Adrenal gland (tissue), 12 donors: ENCODE results near the gene SH3YL1. TPM values are rescaled to one million over a fixed set of nuclear protein-coding genes. Genes with fewer than 3 reads are reported as not detected.

Experiments
- DNase-seq, 7 donors: peaks; one replicate each; pipeline ENCODE4 v3.0.0-alpha.2; 2019 to 2020
- H3K27ac ChIP-seq, 5 donors: fragments of 200-600 bp; sonication (generic) in 4 of 5; 1 replicate in 3 of 5; 2 replicates in 2 of 5; pipeline versions ENCODE4 v1.5.1 to v1.8.0; 2016 to 2020; ENCODE audit warnings: mild to moderate bottlenecking in 1 of 5
- H3K27me3 ChIP-seq: fragments of 200-600 bp; 2 replicates; pipeline ENCODE4 v1.8.0; 2021
- H3K36me3 ChIP-seq, 2 donors: fragments of 200-600 bp; replicated peaks in 1 of 2; 1 replicate in 1 of 2; 2 replicates in 1 of 2; pipeline versions ENCODE4 v1.5.1 to v1.8.0; 2018 to 2022
- H3K4me1 ChIP-seq, 2 donors: fragments of 200-600 bp; replicated peaks in 1 of 2; 1 replicate in 1 of 2; 2 replicates in 1 of 2; pipeline versions ENCODE4 v1.5.1 to v1.8.0; 2018 to 2021
- H3K4me3 ChIP-seq, 4 donors: fragments of 200-600 bp; sonication (generic) in 3 of 4; one replicate each; pipeline ENCODE4 v1.5.1; 2016 to 2018
- H3K9me3 ChIP-seq, 3 donors: fragments of 200-600 bp; sonication (generic) in 1 of 3; replicated peaks in 1 of 3; 1 replicate in 2 of 3; 2 replicates in 1 of 3; pipeline versions ENCODE4 v1.5.1 to v1.8.0; 2016 to 2021
- POLR2A ChIP-seq, 2 donors: fragments of 450-650 bp; IDR thresholded peaks; one replicate each; pipeline ENCODE4 v1.6.1; 2017; ENCODE audit warnings: antibody characterized with exemption in 2 of 2, mild to moderate bottlenecking in 2 of 2, moderate library complexity in 1 of 2
- WGBS, 4 donors: extraction: QIAGEN DNeasy Blood & Tissue Kit in 2 of 4; methylation state at CpG; one replicate each; pipeline versions ENCODE4 v1.1.5 to v1.1.7; 2013 to 2017; 5-methylcytosine and 5-hydroxymethylcytosine counted together
- intact Hi-C, 2 donors: fragments of 100-400 bp; cut with DNase I; formaldehyde crosslinking; loops; one replicate each; pipeline versions ENCODE4 v1.14.1 to v1.15.0; 2022 to 2023
- polyA plus RNA-seq, 3 donors: library from polyadenylated mRNA; stranded (reverse); fragments of 200-250 nt in 2 of 3; fragments of 350-450 nt in 1 of 3; fragmentation: Illumina TruSeq in 1 of 3; extraction: RNeasy Lipid Tissue Mini Kit (QIAGEN cat#74804) in 1 of 3; gene quantifications; one replicate each; pipeline ENCODE4 v1.2.3, GENCODE V29; 2013 to 2014
- total RNA-seq, 9 donors: library from RNA; depleted of rRNA in 4 of 9; stranded (reverse); fragments of >200 nt in 4 of 9; fragments of 120-200 nt in 1 of 9; fragmentation: NEBNext Ultra II Directional in 1 of 9; extraction: Animal tissue kit (Norgen Biotek cat#: 25700) in 1 of 9; gene quantifications; one replicate each; pipeline versions ENCODE4 v1.1.0 to v1.2.4, GENCODE V29; 2013 to 2023
- TF ChIP-seq, protein P1 (sequence below), 6 experiments: fragments of 450-650 bp in 4 of 6; fragments of 200-600 bp in 2 of 6; sonication (generic) in 1 of 6; IDR thresholded peaks; 1 replicate in 5 of 6; 2 replicates in 1 of 6; pipeline versions ENCODE4 v1.5.1 to v1.8.0; 2016 to 2021; ENCODE audit warnings: antibody characterized with exemption in 6 of 6, mild to moderate bottlenecking in 2 of 6, moderate library complexity in 1 of 6
- donor health status: healthy with polysubstance abuse.
- donor health status: Bipolar disorder and iron deficiency.
- donor health status: DM: yes; HTN: yes; CAD: no.
- donor health status: DM: no; HTN: no; CAD: no.
- donor health status: DM: no; HTN: no; CAD: no.
- donor health status: DM: yes; HTN: yes; CAD: no.

Gene SH3YL1
- total and polyA plus RNA-seq, 12 donors, result 43.6 to 108 (median 92.6) TPM

DNA sequence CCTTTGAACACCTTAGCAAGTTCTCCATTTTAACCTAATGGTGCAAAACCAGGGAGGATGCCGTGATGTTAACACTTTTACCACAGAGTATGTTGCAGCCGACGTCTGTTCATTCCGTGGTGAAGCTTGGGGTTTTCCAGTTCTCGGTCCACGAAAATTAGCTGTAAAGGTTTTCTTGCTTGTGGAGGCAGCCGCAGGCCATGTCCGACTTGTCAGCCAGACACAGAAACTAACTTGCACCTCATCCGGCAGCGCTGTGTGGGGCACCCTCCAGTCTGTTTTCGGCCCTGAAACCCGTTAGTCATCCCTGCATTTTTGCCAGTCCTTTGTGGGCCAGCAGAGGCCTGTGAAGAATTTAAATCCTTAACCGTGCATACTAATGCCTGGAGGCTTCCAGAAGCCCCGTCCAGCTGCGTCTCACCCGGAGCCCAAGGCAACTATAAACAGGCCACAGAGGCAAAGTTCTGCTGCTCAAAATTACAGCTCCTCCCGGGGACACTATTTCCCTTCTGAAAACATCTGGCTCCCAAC, 70.6 kb downstream of the SH3YL1 start:
- Histone ChIP-seq H3K4me1 (no peaks in the 10 kb centered on the region), H3K36me3 (no peaks in the 10 kb centered on the region), H3K4me3 (no peak overlapping the region), H3K9me3 (peaks cover 0 to 7% (median 0%) of the 10 kb centered on the region in 3 donors), H3K27me3 (no peaks in the 10 kb centered on the region), H3K27ac (no peak overlapping the region)
- no peak for TF ChIP-seq POLR2A (IDR thresholded peaks at IDR 0.05)
- TF ChIP-seq, protein P1, sequence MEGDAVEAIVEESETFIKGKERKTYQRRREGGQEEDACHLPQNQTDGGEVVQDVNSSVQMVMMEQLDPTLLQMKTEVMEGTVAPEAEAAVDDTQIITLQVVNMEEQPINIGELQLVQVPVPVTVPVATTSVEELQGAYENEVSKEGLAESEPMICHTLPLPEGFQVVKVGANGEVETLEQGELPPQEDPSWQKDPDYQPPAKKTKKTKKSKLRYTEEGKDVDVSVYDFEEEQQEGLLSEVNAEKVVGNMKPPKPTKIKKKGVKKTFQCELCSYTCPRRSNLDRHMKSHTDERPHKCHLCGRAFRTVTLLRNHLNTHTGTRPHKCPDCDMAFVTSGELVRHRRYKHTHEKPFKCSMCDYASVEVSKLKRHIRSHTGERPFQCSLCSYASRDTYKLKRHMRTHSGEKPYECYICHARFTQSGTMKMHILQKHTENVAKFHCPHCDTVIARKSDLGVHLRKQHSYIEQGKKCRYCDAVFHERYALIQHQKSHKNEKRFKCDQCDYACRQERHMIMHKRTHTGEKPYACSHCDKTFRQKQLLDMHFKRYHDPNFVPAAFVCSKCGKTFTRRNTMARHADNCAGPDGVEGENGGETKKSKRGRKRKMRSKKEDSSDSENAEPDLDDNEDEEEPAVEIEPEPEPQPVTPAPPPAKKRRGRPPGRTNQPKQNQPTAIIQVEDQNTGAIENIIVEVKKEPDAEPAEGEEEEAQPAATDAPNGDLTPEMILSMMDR (IDR thresholded peaks at IDR 0.05), result no peak
- no peak for DNase-seq
- 83 to 91% (median 90%) methylated on average over 10 to 17 of the region's 17 CpGs for WGBS, 4 donors
- intact Hi-C loops, result no loop called here

DNA sequence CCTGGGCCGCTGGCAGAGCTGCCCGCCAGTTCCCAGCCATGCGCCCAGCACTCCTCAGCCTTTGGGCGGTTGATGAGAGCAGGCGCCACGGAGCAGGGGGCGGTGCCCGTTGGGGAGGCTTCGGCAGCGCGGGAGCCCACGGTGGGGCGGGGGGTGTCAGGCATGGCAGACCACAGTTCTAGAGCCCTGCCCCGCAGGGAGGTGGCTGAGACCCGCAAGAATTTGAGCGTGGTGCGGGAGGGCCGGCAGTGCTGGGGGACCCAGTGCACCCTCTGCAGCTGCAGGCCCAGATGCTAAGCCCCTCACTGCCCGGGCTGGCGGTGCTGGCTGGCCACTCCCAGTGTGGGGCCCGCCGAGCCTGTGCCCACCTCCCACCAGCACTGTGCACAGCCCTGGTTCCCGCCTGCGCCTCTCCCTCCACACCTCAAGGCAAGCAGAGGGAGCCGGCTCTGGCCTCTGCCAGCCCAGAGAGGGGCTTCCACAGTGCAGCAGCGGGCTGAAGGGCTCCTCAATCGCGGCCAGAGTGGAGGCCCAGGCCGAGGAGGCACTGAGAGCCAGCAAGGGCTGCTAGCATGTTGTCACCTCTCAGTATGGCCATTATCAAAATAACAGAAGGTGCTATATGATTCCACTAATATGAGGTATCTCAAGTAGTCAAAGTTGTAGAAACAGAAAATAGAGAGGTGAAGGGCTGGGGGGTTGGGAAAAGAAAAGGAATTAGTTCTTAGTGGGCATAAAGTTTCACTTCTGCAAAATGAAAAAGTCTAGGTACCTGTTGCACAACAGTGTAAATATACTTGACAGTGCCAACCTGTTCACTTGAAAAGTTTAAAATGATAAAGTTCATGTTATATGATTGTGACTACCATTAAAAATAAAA, 72.3 kb downstream of the SH3YL1 start:
- Histone ChIP-seq H3K27me3 (no peaks in the 10 kb centered on the region), H3K9me3 (peaks cover 0 to 7% (median 0%) of the 10 kb centered on the region in 3 donors), H3K36me3 (no peaks in the 10 kb centered on the region), H3K4me1 (no peaks in the 10 kb centered on the region), H3K4me3 (no peak overlapping the region), H3K27ac (no peak overlapping the region)
- no peak for TF ChIP-seq POLR2A (IDR thresholded peaks at IDR 0.05)
- TF ChIP-seq, protein P1 (IDR thresholded peaks at IDR 0.05), result no peak
- WGBS, 4 donors, result 90 to 93% (median 91%) methylated on average over 12 to 29 of the region's 29 CpGs
- intact Hi-C loops, result no loop called here
- DNase-seq, result no peak

DNA sequence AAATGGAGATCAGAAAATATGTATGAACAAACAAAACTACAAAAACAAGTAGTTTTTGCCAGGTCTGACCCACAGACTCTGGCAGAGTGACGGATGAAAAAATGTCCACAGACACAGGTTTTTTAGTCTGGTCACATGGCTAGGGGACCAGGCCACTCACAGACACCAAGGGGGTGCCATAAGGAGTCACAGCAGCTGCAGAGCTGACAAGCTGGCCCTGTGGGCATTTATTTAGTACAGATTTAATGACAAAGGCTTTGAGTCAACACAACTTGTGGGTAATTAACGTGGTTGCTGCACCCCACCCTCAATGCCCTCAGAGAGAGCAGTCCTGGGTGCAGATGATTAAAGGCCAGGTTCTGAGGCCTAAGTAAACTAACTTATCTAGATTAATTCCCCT, 76.0 kb downstream of the SH3YL1 start:
- no peak for DNase-seq
- H3K9me3 ChIP-seq, result peaks cover 0 to 7% (median 0%) of the 10 kb centered on the region in 3 donors
- 74 to 82% (median 77%) methylated on average over 2 of the region's 2 CpGs for WGBS, 4 donors
- H3K4me1 ChIP-seq, result no peaks in the 10 kb centered on the region
- intact Hi-C loops, result no loop called here
- TF ChIP-seq, protein P1 (IDR thresholded peaks at IDR 0.05), result no peak
- no peak for TF ChIP-seq POLR2A (IDR thresholded peaks at IDR 0.05)
- no peaks in the 10 kb centered on the region for H3K27me3 ChIP-seq
- H3K27ac ChIP-seq, result no peak overlapping the region
- no peaks in the 10 kb centered on the region for H3K36me3 ChIP-seq
- no peak overlapping the region for H3K4me3 ChIP-seq

DNA sequence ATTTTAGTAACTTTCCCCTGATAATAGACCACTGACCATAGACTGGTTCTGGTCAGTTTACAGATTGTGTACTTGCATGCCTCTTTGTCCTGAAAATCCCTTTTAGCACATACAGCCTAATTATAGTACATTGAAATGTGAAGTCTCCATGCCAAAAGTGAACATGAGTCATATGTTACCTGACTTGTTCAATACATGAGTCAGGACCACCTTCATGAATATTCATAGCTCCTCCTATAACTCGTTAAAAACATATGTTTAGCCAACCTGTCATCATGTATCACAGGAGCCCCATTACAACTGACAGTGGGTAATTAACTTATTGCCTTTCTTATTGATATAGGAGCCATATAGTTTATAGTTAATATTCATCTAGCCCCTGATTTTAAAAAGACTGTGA, 78.6 kb downstream of the SH3YL1 start:
- Histone ChIP-seq H3K4me1 (peaks cover 6 to 7% of the 10 kb centered on the region in 2 donors), H3K27ac (no peak overlapping the region), H3K27me3 (no peaks in the 10 kb centered on the region), H3K36me3 (no peaks in the 10 kb centered on the region), H3K9me3 (peaks cover 0 to 7% (median 0%) of the 10 kb centered on the region in 3 donors), H3K4me3 (no peak overlapping the region)
- no peak for TF ChIP-seq POLR2A (IDR thresholded peaks at IDR 0.05)
- TF ChIP-seq, protein P1 (IDR thresholded peaks at IDR 0.05), result no peak
- 55 to 67% (median 56%) methylated on average over 1 of the region's 1 CpG for WGBS, 4 donors
- no peak for DNase-seq
- intact Hi-C loops, result no loop called here
